Skeletal muscle cell (primary cell): ENCODE data around the gene ALDH3B1.

ENCODE experiments used
- DNase-seq: peaks from one replicate; pipeline ENCODE4 v3.0.0-alpha.2; 2010; ENCODE audit warnings: low read depth
- H3K4me3 ChIP-seq: 2 replicates; pipeline ENCODE4 v1.5.1; 2011; ENCODE audit warnings: low read depth, mild to moderate bottlenecking, control low read depth, low read length, moderate library complexity

The ALDH3B1 gene

GRCh38 chr11:67996051-67996450, 14.1 kb upstream of the ALDH3B1 start:
- DNase-seq, result no peak
- H3K4me3 ChIP-seq, result no peak overlapping the region

DNA sequence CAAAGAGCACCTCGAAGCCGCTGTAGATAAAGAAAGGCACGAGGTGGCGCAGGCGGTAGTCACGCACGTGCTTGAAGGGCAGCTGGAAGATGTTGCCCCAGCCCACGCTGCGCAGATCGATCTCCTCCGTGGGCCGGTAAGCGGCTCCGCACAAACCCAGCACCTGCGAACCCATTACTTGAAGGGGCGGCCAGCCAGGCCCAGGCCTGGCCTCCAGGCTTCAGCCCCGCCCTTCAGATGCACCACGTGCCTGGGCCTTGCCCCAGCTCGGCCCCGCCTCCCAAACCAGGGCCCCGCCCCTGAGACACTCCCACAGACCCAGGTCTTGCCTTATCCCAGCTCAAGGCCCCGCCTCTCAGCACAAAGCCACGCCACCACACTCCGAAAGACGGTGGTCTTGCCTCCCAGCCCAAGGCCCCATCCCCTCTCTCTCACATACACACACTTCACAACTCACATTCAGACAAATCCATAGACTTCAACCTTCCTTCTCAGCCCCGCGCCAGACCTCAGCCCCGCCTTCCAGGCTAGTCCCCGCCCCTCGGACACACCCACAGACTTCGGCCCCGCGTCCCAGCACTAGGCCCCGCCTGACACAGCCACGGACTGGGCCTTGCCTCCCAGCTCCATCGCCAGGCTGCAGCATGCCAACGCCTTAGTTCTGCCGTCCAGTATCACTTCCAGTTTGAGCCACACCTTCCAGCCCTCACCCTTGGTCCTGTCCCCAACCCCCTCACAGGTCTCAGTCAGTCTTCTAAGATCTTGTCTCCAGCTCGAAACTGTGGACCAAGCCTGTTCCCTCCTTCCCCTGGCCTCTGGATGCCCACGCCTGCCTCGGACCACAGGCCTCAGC, 13.3 kb upstream of the ALDH3B1 start:
- no peak for DNase-seq
- no peak overlapping the region for H3K4me3 ChIP-seq

GRCh38 chr11:67997475-67997921, 12.6 kb upstream of the ALDH3B1 start:
- no peak overlapping the region for H3K4me3 ChIP-seq

DNA sequence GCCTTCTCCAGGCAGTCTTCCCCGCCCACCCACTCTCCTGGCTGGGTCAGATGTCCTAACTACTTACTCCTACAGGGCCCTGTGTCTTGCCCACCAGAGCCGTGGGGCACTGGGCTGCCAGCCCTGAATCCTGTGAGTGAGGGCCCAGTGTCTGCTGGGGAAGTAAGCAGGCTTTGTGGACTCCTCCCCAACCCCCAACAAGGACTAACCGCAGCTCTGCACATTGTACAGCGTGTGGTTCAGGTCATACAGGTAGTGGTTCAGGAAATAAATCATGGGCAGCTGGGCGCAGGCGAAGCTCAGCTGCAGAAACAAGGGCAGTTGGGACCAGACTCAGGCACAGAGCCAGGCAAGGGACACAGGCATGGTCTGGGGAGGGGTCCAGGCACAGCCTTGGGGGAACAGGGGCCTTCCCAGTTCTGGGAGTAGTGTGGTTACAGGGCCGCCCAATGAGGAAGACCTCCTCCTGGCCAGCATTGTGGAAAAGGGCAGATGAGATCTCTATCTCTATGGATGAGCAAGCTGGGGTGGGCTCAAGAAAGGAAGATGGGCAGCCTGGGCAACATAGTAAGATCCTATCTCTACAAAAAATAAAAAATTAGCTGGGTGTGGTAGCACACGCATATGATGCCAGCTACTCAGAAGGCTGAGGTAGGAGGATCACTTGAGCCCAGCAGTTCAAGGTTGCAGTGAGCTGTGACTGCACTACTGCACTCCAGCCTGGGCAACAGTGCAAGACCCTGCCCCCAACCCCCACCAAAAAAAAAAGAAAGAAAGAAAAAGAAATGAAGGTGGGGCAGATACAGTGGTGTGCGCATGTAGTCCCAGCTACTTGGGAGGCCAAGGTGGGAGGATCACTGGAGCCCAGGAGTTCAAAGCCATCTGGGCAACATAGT, 11.7 kb upstream of the ALDH3B1 start:
- no peak for DNase-seq
- no peak overlapping the region for H3K4me3 ChIP-seq

More at GRCh38 chr11:67997475-67997921, 12.6 kb upstream of the ALDH3B1 start:
- DNase-seq, result no peak

GRCh38 chr11:67999201-67999629, 10.9 kb upstream of the ALDH3B1 start:
- no peak for DNase-seq
- no peak overlapping the region for H3K4me3 ChIP-seq

DNA sequence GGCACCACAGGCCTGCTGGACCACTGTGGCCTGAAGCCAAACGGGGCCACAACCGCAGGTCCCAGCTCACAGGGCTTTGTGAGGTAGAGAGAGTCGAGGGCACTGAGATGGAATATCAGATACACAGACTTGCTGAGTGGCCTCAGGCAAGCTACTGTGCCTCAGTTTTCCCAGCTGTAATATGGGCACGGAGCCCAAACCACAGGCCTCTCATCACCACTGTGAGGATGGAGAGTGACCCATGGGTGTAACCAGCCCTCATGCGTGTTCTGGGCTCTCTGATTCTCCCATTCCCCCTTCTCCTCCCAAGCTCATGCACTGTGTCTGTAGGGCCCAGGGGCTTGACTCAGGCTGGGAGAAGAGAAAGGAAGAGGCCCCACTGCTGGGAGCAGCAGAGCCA, 10.4 kb upstream of the ALDH3B1 start:
- no peak for DNase-seq
- H3K4me3 ChIP-seq, result no peak overlapping the region

GRCh38 chr11:68002575-68002937, 7.6 kb upstream of the ALDH3B1 start:
- no peak overlapping the region for H3K4me3 ChIP-seq
- DNase-seq, result no peak

GRCh38 chr11:68002938-68003845, 6.9 kb upstream of the ALDH3B1 start:
- no peak for DNase-seq
- H3K4me3 ChIP-seq, result peak overlapping the region; percentile 61

GRCh38 chr11:68003846-68004550, 6.1 kb upstream of the ALDH3B1 start, which contains the start of gene UNC93B1:
UNC93B1 (minus strand) TSS chr11:68004097; CDS start chr11:68004043, 54 bp downstream.
- H3K4me3 ChIP-seq, result peak within 1 kb of the TSS; percentile 61
- no peak for DNase-seq

DNA sequence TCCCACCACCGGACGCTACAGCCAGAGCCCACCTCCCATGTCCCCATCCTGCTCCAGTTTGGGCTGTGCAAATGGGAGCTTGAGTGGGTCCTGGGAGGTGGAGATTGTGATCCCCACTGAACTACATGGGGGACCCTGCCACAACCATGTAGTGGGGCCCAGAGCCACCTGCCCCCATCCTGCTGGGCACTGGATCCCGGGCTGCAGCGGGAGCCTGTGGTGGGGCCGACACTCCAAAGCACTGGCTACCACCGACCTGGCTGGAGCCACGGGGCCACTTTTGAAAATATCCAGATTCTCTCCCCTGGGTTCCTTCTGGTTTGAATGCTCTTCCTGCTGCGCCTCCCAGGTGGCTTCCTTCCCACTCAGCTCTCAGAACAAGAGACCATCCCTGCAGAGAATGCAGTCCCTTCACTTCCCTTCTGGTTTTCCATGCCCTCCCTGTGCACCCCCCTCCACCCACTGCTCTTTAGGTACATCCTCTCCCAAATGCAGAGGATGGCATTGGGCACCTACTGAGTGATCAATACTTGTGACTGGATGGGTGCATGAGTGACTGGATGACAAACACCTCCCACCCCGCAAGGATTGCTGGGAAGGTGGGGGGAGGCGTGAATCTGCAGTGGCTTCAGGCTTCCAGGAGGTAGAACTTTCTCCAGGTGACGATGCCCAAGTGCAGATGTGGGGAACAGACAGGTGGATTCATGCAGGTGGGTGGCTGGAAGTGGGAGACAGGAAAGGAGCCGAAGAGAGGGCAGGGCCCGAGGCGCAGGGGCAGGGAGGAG, 5.4 kb upstream of the ALDH3B1 start:
- no peak for DNase-seq

GRCh38 chr11:68006606-68007166, 3.4 kb upstream of the ALDH3B1 start:
- no peak for DNase-seq
- H3K4me3 ChIP-seq, result no peak overlapping the region

More for the DNA sequence above, 5.4 kb upstream of the ALDH3B1 start:
- H3K4me3 ChIP-seq, result peak overlapping the region; percentile 61

GRCh38 chr11:68007498-68008380, 2.4 kb upstream of the ALDH3B1 start:
- DNase-seq, result no peak
- H3K4me3 ChIP-seq, result no peak overlapping the region

DNA sequence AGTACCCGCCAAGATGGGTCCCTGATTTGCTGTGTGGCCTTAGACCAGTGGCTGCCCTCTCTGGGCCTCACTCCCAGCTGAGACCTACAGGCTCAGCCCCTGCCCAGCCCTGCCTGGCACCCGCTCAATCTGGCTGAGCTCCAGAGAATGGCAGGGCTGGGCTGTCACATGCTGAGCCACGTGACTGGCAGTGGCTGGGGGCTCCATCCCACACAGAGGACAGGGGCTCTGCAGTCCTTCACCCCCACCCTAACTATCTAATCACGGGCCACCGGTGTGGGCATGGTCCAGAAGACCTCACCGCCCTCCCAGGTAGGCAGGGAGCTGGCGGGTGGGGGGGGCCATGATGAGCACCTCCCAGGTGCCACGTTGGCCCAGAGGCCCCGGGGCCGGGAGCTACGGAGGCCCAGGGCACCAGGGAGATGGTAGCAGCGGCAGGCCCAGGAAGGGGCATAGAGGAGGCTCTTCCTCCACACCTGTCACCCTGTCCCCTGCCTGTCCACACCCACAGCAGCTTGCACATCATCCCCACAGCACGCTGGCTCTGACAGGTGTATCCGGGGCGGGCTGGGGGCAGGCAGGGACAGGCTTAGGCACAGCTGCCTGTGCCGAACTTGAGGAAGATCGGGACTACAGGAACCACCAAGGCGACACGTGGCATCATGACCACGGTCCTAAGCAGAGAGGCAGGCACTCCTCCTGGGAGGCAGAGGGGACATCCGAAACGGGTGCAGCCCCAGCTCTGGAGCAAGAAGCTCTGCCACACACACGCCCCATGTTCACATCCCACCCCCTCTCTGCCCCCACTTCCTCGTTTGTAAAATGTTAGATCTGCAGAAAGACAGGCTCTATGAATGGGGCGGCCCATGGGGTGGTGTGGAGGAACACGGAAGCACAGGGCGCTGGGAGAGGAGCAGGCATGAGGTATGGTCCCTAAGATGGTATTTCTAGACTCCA, 1.5 kb upstream of the ALDH3B1 start:
- no peak overlapping the region for H3K4me3 ChIP-seq

DNA sequence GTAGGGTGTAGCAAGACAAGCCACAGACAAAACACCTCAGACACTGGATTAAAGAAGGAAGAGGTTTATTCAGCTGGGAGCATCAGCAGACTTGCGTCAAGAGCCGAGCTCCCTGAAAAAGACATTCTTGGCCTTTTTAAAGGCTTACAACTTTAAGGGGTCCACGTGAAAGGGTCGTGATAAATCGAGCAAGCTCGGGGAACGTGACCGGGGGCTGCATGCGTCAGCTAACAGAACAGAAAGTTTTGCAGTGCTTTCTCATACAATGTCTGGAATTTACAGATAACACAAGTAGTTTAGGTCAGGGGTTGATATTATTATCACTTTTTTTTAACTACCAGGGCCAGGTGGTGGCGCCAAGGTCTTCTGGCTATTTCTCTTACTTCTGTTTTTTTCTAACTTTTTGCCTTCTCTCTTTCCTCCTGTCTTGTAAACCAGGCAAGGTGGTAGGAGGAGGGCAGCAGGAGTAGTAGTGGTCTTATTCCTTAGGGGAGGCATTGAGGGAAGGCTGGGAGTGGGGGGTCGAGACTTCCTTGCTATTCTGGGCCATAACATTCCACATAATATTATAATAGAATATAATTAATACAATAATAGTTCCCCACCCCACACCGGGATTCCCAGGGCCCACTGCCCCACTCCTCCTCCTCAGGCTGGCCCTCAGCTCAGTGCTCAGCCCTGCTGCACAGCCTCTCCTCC, 587 bp upstream of the ALDH3B1 start:
- no peak for DNase-seq

More for the DNA sequence above, 1.5 kb upstream of the ALDH3B1 start:
- no peak for DNase-seq

More for the DNA sequence above, 587 bp upstream of the ALDH3B1 start:
- peak overlapping the region; percentile 40 for H3K4me3 ChIP-seq
